Activated CD8-positive, alpha-beta memory T cell treated with anti-CD3 and anti-CD28 coated beads for 48 hours (primary cell): Measurements from ENCODE around the gene STN1.
"Not testable (repeated sequence)": the region's sequence is repeated elsewhere in the genome, so short reads cannot be mapped to it uniquely, and the experiment has no call there.

Source experiments
- DNase-seq, 3 experiments: peaks; one replicate each; pipeline ENCODE4 v3.0.0-alpha.2; 2020; ENCODE audit warnings: low read depth in 2 of 3, low spot score in 2 of 3

STN1 gene

GRCh38 chr10:103845972-103846371 lies 72.0 kb downstream of the STN1 start:
- DNase-seq, result no peak

DNA sequence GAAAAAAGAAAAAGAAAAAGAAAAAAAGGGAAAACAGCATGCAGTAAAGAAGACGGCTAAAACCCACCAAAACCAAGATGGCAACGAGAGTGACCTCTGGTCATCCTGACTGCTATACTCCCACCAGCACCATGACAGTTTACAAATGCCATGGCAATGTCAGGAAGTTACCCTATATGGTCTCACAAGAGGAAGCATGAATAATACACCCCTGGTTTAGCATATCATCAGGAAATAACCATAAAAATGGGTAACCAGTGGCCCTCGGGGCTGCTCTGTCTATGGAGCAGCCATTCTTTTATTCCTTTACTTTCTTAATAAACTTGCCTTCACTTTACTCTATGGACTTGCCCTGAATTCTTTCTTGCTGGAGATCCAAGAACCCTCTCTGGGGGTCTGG lies 72.6 kb downstream of the STN1 start:
- DNase-seq, result not testable (repeated sequence)

- DNase-seq, result no peak
These were observed 74.0 kb downstream of the STN1 start for GRCh38 chr10:103843854-103844570.

DNA sequence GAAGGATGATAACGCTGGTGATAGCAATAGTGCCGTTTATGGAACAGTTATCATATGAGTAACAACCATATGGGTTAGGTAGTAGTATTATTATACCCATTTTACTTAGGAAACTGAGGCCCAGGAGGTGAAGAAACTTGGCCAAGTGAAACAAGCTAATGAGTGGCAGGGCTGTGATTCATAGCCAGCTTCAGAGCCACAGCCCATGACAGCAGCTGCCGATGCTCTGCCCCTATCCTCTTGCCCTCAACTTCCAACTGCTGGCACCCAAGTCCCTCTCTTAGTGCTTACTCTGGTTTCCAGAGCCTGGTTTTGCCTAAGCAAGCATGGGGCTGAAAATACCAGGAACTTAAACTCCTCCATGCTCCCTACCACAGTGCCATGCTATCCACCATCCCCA lies 74.9 kb downstream of the STN1 start:
- no peak for DNase-seq

DNA sequence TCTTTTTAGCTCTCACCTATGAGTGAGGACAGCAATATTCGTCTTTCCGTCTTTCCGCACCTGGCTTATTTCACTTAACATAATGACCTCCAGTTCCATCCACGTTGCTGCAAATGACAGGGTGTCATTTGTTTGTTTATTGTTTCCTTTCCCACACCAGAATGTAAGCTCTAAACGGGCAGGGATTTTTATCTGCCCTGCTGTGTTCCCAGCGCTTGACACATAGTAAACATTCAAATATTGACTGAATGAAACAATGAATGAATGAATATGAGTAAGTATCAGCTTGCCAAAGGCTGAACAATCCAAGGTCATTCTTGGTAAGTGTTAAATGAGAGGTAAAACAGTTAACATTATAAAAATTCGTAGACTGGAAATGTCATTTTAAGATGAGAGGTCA lies 75.4 kb downstream of the STN1 start:
- DNase-seq, result no peak

GRCh38 chr10:103841519-103841918 lies 76.5 kb downstream of the STN1 start:
- no peak for DNase-seq

DNA sequence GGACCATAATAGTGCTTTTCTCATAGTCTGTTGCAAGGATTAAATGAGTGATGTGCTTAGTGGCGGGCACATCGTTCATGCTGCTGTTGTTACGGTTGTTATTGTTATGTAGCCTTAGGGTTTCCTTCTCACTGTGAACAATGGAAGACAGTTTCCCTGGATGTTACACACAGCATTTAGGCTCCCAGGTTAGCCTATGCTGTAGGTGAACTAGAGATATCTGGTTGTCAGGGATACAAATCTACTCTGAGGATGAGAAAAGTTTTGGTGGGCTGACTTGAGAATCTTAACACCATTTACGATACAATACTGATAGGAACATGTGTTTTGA lies 77.3 kb downstream of the STN1 start:
- no peak for DNase-seq

- DNase-seq, result no peak
These were observed 77.9 kb downstream of the STN1 start for GRCh38 chr10:103839872-103840739.

DNA sequence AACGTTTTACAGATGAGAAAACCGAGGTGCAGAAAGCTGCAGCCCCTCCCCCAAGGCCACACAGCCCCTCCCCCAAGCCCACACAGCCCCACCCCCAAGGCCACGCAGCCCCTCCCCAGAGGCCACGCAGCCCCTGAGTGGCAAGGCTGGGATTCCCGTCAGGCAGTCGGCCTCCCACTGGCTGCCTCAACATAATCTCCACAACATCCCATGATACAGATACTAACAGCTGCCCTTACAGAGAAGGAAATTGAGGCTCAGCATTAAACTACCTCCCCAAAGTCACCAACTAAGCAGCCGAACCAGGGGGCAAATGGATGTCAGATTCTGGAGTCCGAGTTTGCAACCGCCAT lies 78.5 kb downstream of the STN1 start:
- DNase-seq, result no peak

DNA sequence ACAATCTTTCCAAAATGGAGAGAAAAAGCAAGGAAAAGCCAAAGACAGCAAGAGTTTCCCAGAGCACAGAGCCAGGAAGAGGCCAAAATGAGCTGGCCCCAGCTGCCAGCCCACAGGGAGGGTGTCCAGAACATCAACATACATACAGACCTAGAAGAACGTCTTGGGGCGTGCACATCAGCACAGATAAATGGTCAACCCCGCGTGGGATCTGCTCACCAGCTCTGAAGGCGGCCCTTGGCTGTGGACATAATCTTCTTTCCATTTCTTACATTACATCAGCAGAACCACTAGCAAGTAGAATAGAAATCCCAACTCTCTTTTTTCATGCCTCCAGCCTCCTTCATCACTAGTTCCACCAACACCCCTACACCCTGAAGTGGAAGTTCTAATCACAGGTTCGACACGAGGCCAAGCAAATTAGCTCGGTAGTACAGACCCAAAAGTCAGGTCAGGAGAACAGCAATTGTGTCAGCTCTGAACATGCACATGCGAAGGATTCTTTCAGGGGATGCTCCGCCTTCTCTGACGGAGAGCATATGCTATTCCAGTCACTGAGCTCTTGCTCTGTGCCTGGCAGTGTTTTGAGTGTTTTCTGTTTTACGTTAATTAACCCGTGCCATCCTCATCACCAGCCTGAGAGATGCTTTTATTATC lies 79.0 kb downstream of the STN1 start:
- DNase-seq, result no peak

DNA sequence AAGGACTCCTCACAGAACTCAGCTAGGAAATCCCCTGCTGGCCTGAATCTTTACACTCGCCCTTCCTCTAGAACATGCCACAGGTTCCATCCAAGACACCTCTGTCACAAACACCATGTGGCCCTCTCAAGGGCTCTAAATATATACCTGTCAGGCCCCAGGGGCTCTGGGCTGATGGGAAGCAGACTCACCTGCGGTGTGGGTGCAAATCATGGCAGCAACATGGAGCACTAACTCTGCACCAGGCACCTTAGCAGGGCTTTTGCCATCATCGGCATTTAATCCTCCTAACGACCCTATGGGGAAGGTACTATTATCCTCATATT lies 80.0 kb downstream of the STN1 start:
- no peak for DNase-seq

GRCh38 chr10:103837370-103838069 lies 80.5 kb downstream of the STN1 start:
- DNase-seq, result no peak

DNA sequence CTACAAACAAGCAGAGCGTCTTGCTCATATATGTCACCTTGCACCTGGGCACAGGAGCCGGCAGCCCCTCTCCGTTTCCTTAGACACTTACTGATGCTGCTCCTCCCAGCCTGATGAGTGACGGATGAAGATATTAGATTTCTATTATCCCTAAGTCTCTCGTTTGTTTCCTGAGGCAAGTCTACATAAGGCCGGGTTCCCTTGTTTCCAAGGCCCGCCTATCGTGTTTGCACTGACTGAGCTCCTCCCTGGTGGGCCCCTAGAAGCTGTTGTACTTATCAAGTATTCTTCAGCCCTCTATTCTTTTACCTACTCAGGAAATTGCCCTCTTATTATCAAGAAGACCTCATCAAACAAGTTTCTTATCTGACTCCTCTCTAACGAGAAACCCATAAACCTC lies 81.1 kb downstream of the STN1 start:
- no peak for DNase-seq

DNA sequence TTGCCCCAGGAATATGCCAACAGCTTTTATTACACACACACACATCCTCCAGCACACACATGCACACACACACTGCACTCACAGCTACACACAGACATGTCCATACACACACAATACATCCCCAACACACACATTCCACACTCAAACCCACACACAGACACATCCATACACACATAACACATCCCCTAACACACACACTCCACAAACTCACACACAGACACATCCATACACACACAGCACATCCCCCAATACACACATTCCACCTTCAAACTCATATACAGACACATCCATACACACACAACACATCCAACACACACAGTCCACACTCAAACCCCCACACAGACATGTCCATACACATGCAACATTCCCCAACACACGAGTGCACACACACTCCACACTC lies 81.7 kb downstream of the STN1 start:
- no peak for DNase-seq

- no peak for DNase-seq
These were observed 82.6 kb downstream of the STN1 start for GRCh38 chr10:103835096-103836050.

GRCh38 chr10:103834436-103835095 lies 83.4 kb downstream of the STN1 start:
- no peak for DNase-seq

GRCh38 chr10:103833731-103834365 lies 84.1 kb downstream of the STN1 start:
- no peak for DNase-seq

- no peak for DNase-seq
These were observed 85.2 kb downstream of the STN1 start for GRCh38 chr10:103832806-103833205.
